Coronary artery (tissue), 2 donors: ENCODE results near the gene DHRS12.
A peak's percentile ranks its signal among the peaks of the same experiment; 100 is the strongest.

Source experiments
- DNase-seq: peaks from one replicate; pipeline ENCODE4 v3.0.0-alpha.2; 2017; ENCODE audit warnings: low spot score
- H3K27ac ChIP-seq, 2 donors: fragments of 200-600 bp; sonication (generic); one replicate each; pipeline ENCODE4 v1.5.1; 2016 to 2019
- H3K4me3 ChIP-seq: fragments of 200-600 bp; sonication (generic); 2 replicates; pipeline ENCODE4 v1.5.1; 2016; ENCODE audit warnings: mild to moderate bottlenecking, moderate library complexity
- CTCF ChIP-seq: fragments of 200-600 bp; sonication (generic); IDR thresholded peaks from one replicate; pipeline ENCODE4 v1.5.1; 2019; ENCODE audit warnings: antibody characterized with exemption

Gene DHRS12

DNA sequence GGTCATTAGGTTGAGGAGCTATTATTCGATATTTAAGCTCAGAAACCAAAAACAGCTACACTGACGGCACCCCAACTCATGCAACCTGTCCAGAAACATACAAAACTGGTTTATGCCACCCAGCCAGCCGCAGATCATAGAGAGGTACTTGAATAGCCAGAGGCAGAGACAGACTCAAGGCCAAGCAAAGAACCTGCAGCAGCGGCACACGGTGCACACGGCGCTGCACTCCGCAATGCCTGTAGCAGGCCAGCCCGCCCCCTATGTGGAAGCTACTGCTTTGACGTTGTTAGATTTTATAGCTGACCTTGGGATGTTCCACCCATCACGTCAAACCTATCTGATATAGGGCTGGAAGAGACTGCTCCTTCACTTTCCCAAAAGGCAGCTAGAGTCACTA lies 11.9 kb upstream of the DHRS12 start:
- H3K27ac ChIP-seq, result no peak overlapping the region
- TF ChIP-seq CTCF, result no peak
- H3K4me3 ChIP-seq, result no peak overlapping the region
- DNase-seq, result no peak

DNA sequence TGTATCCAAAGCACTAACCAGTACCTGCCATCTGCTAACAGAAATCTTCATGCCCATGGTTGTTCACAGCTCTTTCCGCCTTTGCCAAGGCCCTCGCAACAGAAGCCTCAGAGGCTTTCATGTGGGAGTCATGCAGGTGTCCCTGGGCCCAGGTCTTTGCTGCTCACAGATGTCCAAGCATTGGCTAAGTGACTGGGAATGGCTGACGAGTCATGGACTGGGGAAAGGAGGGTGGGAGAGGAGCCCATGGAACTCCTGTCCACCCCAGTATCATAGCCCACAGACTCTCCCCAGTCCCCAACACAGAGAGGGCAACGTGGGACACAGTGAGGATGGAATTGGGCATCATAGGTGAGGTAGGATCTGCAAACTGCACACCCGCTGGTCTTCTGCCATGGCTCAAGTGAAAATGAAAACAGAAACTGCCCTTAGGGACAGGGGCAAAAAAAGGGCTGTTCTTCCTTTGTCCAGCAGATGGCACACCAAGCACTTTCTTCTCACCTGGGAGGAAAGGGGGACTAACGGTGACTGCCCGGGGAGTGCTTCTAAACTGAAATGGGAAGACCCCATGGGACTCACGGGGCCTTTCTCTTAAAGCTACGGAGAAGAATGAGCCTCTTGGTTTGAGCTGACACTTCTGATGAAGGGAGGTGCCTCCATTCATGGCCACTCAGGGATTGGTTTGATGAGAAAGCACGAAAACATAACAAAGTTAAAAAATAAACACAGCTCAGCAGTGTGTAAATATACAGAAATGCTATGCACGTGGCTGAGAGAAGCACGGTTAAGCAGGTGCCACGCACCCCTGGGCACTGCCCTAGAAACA lies 11.1 kb upstream of the DHRS12 start:
- peak; percentile 70 for TF ChIP-seq CTCF
- Histone ChIP-seq H3K27ac (no peak overlapping the region), H3K4me3 (peak overlapping the region; percentile 66)
- DNase-seq, result no peak

GRCh38 chr13:51814071-51814470 lies 10.1 kb upstream of the DHRS12 start:
- DNase-seq, result no peak
- no peak overlapping the region for H3K4me3 ChIP-seq
- no peak for TF ChIP-seq CTCF
- no peak overlapping the region for H3K27ac ChIP-seq

GRCh38 chr13:51811920-51812451 lies 8.0 kb upstream of the DHRS12 start:
- no peak for TF ChIP-seq CTCF
- no peak for DNase-seq
- Histone ChIP-seq H3K27ac (peak overlapping the region in 1 of 2 donors; percentile 10), H3K4me3 (no peak overlapping the region)

DNA sequence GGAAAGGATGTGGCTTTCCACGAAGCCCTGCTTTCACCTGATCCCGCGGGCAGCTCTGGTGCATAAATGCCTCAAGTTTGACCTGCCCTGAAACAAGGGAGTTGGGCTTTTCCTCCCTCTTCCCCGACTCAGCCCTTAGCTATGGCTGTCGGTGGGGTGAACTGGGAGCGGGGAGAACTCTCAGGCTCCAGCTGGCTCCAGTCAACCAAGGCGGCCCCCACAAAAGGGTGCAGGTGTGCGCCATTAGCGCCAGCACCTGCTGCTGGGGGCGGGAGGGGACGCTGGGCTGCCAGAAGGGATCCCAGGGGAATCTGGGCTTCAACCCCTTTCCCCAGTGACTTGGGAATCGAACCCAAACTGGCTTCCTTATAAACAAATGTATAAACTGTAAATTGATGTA lies 7.1 kb upstream of the DHRS12 start:
- DNase-seq, result no peak
- no peak overlapping the region for H3K4me3 ChIP-seq

DNA sequence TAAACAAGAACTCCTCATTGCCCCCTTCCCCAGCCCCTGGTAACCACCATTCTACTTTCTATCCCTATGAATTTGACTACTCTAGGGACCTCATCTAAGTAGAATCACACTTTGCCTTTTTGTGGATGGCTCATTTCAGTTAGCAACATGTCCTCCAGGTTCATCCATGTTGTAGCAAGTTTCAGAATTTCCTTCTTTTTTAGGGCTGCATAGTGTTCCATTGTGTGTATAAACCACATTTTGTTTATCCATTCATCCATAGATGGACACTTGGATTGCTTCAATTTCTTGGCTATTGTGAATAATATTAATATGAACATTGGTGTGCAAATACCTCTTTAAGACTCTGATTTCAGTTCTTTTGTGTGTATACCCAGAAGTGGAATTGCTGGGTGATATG lies 4.8 kb upstream of the DHRS12 start:
- H3K4me3 ChIP-seq, result no peak overlapping the region
- no peak overlapping the region for H3K27ac ChIP-seq
- no peak for DNase-seq
- no peak for TF ChIP-seq CTCF

More for the DNA sequence above, 7.1 kb upstream of the DHRS12 start:
- no peak overlapping the region for H3K27ac ChIP-seq
- TF ChIP-seq CTCF, result no peak

DNA sequence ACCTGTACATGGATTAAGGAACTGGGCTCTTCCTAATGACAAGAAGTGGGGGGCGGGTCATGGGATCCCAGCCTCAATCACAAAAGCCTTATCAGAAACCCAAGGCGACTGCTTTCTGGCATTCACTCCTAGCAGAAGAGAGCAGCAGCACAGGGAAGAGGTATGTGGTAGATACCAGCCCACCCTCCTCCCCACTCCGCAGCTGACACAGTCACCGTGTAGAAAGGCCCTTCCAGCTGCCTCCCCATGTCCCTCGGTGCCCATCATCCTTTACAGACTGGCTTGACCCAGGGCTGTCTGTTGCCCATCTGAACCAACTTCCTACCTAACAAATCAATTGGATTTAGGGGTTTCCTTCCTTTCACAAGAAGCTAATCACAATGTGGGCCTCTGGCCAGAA lies 3.1 kb upstream of the DHRS12 start:
- H3K4me3 ChIP-seq, result no peak overlapping the region
- H3K27ac ChIP-seq, result no peak overlapping the region
- no peak for DNase-seq
- no peak for TF ChIP-seq CTCF
